Upper lobe of right lung (tissue), 1 donor: ENCODE measurements around the gene OR2H2. TPM values are rescaled to one million over a fixed set of nuclear protein-coding genes. Genes with fewer than 3 reads are reported as not detected.
A peak's percentile ranks its signal among the peaks of the same experiment; 100 is the strongest.

Experiments used
- ATAC-seq: fragments of 200-7000 bp; cut with Tn5 transposase; one replicate; pipeline ENCODE4 v1.9.1; 2020; ENCODE audit warnings: mild to moderate bottlenecking, moderate library complexity
- DNase-seq: peaks from one replicate; pipeline ENCODE4 v3.0.0-alpha.2; 2020
- H3K27ac ChIP-seq: fragments of 200-600 bp; one replicate; pipeline ENCODE4 v1.8.0; 2022
- H3K27me3 ChIP-seq: fragments of 200-600 bp; one replicate; pipeline ENCODE4 v1.8.0; 2022; ENCODE audit warnings: mild to moderate bottlenecking
- H3K36me3 ChIP-seq: fragments of 200-600 bp; one replicate; pipeline ENCODE4 v1.8.0; 2022
- H3K4me1 ChIP-seq: fragments of 200-600 bp; one replicate; pipeline ENCODE4 v1.8.0; 2022
- H3K4me3 ChIP-seq: fragments of 200-600 bp; one replicate; pipeline ENCODE4 v1.8.0; 2022; ENCODE audit warnings: mild to moderate bottlenecking
- H3K9me3 ChIP-seq: fragments of 200-600 bp; one replicate; pipeline ENCODE4 v1.8.0; 2022
- intact Hi-C: fragments of 100-400 bp; cut with DNase I; formaldehyde crosslinking; loops from one replicate; pipeline ENCODE4 v1.11.0; 2022
- long read RNA-seq: library from polyadenylated mRNA; unstranded; transcript quantifications from one replicate; pipeline ENCODE4 v2.0.0, GENCODE V29; 2021
- total RNA-seq: library from RNA; stranded (reverse); fragmentation: NEBNext Ultra II Directional; extraction: Animal tissue kit (Norgen Biotek cat#: 25700); gene quantifications from one replicate; pipeline ENCODE4 v1.2.1, GENCODE V29; 2021
- TF ChIP-seq, protein P1 (sequence below): fragments of 200-600 bp; IDR thresholded peaks from one replicate; pipeline ENCODE4 v1.8.0; 2022; ENCODE audit warnings: antibody characterized with exemption
- donor health status: DM: no; HTN: yes; CAD: no; lungs with severe emphysema.

OR2H2 gene
- total RNA-seq, result not detected
- long read RNA-seq, result 0 reads

DNA sequence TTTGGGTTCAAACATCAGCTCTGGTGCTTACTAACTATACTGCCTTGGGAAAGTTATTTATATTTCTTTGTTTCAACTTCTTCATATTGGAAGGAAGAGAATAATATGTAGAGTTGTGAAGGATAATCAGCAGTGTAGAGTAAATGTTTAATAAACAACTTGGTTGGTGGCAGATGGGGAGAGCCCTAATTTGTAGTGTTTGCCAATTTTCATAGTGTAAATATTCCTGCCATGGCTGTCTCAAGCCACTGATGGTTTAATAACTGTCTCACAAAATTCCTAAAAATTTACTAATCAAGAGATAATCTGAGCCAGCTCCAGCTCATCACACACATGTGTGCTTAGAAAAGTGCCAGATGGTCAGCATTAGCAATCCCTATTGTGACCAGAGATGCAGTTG lies at the start of gene OR2H2:
OR2H2 (plus strand) TSS at position 301 of the 400 bp plus-strand sequence. CDS start 2,824 bp downstream, outside the sequence.
- no peaks in the 10 kb centered on the region for H3K36me3 ChIP-seq
- TF ChIP-seq, protein P1, sequence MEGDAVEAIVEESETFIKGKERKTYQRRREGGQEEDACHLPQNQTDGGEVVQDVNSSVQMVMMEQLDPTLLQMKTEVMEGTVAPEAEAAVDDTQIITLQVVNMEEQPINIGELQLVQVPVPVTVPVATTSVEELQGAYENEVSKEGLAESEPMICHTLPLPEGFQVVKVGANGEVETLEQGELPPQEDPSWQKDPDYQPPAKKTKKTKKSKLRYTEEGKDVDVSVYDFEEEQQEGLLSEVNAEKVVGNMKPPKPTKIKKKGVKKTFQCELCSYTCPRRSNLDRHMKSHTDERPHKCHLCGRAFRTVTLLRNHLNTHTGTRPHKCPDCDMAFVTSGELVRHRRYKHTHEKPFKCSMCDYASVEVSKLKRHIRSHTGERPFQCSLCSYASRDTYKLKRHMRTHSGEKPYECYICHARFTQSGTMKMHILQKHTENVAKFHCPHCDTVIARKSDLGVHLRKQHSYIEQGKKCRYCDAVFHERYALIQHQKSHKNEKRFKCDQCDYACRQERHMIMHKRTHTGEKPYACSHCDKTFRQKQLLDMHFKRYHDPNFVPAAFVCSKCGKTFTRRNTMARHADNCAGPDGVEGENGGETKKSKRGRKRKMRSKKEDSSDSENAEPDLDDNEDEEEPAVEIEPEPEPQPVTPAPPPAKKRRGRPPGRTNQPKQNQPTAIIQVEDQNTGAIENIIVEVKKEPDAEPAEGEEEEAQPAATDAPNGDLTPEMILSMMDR, result no peak
- no peak within 1 kb of the TSS for H3K4me3 ChIP-seq
- DNase-seq (no peak), ATAC-seq (no peak)
- H3K27me3 ChIP-seq, result peaks cover 10% of the 10 kb centered on the region
- H3K4me1 ChIP-seq, result no peaks in the 10 kb centered on the region
- H3K9me3 ChIP-seq, result no peaks in the 10 kb centered on the region
- intact Hi-C loops, result no loop called here
- no peak within 1 kb of the TSS for H3K27ac ChIP-seq

DNA sequence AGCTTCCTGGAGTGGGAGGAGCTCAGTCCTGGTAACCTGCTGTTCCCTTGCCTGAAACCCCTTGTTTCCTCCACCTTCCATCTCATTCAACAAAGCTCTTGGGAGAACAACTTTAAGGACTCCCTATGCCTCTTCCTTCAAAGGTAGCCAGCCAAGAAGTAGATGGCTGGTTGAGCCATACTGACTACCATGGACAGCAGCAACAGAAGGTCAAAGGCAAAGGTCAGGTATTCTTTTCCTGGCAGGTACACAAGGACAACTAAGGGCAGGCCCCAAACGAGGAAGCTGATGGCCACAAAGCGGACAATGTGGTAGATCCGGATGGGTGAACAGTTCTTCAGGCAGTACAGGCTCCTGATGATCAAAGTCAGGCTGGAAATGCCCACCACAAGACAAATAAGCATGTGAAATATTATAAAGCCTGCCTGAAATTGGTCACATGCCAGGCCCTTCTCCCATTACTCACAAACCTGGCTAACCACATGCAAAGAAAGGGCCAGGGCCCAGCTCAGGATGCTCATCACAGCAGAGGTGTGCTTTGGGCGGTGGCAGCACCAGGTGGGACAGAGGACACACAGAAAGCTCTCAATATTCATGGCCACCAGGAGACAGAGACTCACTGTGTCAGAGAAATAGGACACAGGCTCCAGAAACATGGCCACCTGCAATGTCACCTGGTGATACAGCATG lies 47.1 kb upstream of the OR2H2 start:
- Histone ChIP-seq H3K36me3 (no peaks in the 10 kb centered on the region), H3K9me3 (no peaks in the 10 kb centered on the region), H3K4me1 (no peaks in the 10 kb centered on the region), H3K4me3 (no peak overlapping the region), H3K27ac (no peak overlapping the region), H3K27me3 (peaks cover 5% of the 10 kb centered on the region)
- intact Hi-C loops, result no loop called here
- ATAC-seq (no peak), DNase-seq (no peak)
- TF ChIP-seq, protein P1, result no peak

DNA sequence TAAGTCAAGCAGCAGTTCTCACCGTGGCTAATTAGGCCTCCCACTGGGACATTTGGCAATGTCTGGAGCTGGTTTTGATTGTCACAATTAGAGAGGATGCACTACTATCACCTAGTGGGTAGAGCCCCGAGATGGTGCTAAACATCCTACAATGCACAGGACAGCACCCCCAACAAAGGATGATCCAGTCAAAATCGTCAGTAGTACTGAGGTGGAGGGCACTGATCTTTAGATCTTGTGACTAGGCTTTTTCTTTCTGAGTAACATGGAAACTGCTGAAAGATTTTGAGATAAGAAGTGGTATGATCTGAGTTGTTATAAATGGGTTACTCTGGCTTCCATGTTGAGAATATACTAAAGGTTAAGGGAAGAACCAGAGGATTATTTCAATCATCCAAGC lies 37.3 kb upstream of the OR2H2 start:
- TF ChIP-seq, protein P1, result no peak
- intact Hi-C loops, result no loop called here

DNA sequence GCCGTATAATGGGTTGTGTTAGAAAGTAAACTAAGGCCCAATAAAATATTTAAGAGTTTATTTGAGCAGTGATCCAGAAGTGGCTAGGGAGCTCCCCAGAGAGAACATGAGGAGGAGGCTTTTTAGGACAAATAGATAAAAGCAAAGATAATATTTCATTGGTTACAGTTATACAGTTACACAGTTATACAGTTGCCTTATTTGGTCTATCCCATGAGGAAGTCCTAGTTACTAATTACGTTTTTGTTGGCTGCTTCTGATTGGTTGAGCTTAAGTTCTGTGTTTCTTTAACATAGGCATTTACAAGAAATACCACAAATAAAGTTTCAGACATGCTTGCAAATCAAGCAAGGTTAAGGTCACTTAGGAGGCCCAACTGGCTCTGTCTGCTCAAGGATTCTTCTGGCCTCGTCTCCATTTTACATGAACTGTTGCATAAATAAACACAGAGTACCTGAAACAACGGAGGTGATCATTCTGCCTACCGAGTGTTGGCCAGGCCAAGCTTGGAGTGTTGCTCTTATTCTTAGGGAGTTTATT lies 32.3 kb upstream of the OR2H2 start:
- no peak overlapping the region for H3K27ac ChIP-seq
- ATAC-seq (peak; percentile 77), DNase-seq (no peak)
- intact Hi-C loops, result no loop called here
- H3K4me3 ChIP-seq, result peak overlapping the region; percentile 45
- peaks cover 15% of the 10 kb centered on the region for H3K4me1 ChIP-seq
- H3K27me3 ChIP-seq, result peaks cover 35% of the 10 kb centered on the region
- TF ChIP-seq, protein P1, result no peak
- no peaks in the 10 kb centered on the region for H3K36me3 ChIP-seq
- H3K9me3 ChIP-seq, result no peaks in the 10 kb centered on the region

More for the DNA sequence above, 37.3 kb upstream of the OR2H2 start:
- Histone ChIP-seq H3K9me3 (no peaks in the 10 kb centered on the region), H3K4me1 (no peaks in the 10 kb centered on the region), H3K27ac (no peak overlapping the region), H3K27me3 (peaks cover 6% of the 10 kb centered on the region), H3K4me3 (no peak overlapping the region), H3K36me3 (no peaks in the 10 kb centered on the region)
- ATAC-seq (no peak), DNase-seq (no peak)

DNA sequence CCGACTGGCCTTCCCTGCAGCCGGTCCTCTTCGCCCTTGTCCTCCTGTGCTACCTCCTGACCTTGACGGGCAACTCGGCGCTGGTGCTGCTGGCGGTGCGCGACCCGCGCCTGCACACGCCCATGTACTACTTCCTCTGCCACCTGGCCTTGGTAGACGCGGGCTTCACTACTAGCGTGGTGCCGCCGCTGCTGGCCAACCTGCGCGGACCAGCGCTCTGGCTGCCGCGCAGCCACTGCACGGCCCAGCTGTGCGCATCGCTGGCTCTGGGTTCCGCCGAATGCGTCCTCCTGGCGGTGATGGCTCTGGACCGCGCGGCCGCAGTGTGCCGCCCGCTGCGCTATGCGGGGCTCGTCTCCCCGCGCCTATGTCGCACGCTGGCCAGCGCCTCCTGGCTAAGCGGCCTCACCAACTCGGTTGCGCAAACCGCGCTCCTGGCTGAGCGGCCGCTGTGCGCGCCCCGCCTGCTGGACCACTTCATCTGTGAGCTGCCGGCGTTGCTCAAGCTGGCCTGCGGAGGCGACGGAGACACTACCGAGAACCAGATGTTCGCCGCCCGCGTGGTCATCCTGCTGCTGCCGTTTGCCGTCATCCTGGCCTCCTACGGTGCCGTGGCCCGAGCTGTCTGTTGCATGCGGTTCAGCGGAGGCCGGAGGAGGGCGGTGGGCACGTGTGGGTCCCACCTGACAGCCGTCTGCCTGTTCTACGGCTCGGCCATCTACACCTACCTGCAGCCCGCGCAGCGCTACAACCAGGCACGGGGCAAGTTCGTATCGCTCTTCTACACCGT lies 31.5 kb upstream of the OR2H2 start:
- no peaks in the 10 kb centered on the region for H3K36me3 ChIP-seq
- H3K9me3 ChIP-seq, result no peaks in the 10 kb centered on the region
- peak overlapping the region; percentile 45 for H3K4me3 ChIP-seq
- intact Hi-C loops, result no loop called here
- ATAC-seq (peak; percentile 92), DNase-seq (peak; percentile 91)
- peak overlapping the region; percentile 13 for H3K27ac ChIP-seq
- H3K4me1 ChIP-seq, result peaks cover 15% of the 10 kb centered on the region
- H3K27me3 ChIP-seq, result peaks cover 35% of the 10 kb centered on the region
- TF ChIP-seq, protein P1, result no peak
